Keratinocyte (primary cell): Measurements from ENCODE around the gene GNA14. TPM values are rescaled to one million over a fixed set of nuclear protein-coding genes. Genes with fewer than 3 reads are reported as not detected.

ENCODE experiments used
- DNase-seq: peaks from one replicate; pipeline ENCODE4 v3.0.0-alpha.2; 2011; ENCODE audit warnings: low read depth, missing footprints, low spot score
- FAIRE-seq: peaks from 2 replicates; lab custom pipeline; 2011; peaks lifted over from hg19 to GRCh38; lab: Jason Lieb, UNC
- H2AFZ ChIP-seq: 2 replicates; pipeline ENCODE4 v1.6.0; 2012; ENCODE audit warnings: low read length, control low read depth, inconsistent platforms; ENCODE audit not compliant: control insufficient read depth
- H3K27ac ChIP-seq: 2 replicates; pipeline ENCODE4 v1.5.1; 2011; ENCODE audit warnings: low read length; ENCODE audit not compliant: control insufficient read depth, insufficient read depth
- H3K27me3 ChIP-seq: 3 replicates; pipeline ENCODE4 v1.6.0; 2011; ENCODE audit warnings: low read length; ENCODE audit not compliant: control insufficient read depth, insufficient read depth; ENCODE audit errors: extremely low read depth
- H3K36me3 ChIP-seq, 2 experiments: 2 replicates in 1 of 2; 3 replicates in 1 of 2; pipeline ENCODE4 v1.5.1; 2011; ENCODE audit warnings: low read length in 2 of 2, mild to moderate bottlenecking in 1 of 2; ENCODE audit not compliant: control insufficient read depth in 2 of 2, insufficient read depth in 2 of 2; ENCODE audit errors: extremely low read depth in 1 of 2
- H3K4me1 ChIP-seq: 3 replicates; pipeline ENCODE4 v1.5.1; 2011; ENCODE audit warnings: low read length; ENCODE audit not compliant: control insufficient read depth, insufficient read depth; ENCODE audit errors: extremely low read depth
- H3K4me2 ChIP-seq: 3 replicates; pipeline ENCODE4 v1.6.0; 2011; ENCODE audit warnings: low read depth, low read length; ENCODE audit not compliant: control insufficient read depth, insufficient read depth; ENCODE audit errors: extremely low read depth
- H3K4me3 ChIP-seq, 3 experiments: fragments of 200-600 bp in 1 of 3; sonication (generic) in 1 of 3; 2 replicates in 2 of 3; 3 replicates in 1 of 3; pipeline ENCODE4 v1.5.1; 2011 to 2016; ENCODE audit warnings: low read length in 3 of 3, mild to moderate bottlenecking in 3 of 3, control low read depth in 2 of 3, inconsistent platforms in 1 of 3, low read depth in 1 of 3, mixed read lengths in 1 of 3, mixed run types in 1 of 3, moderate library complexity in 1 of 3; ENCODE audit not compliant: control insufficient read depth in 2 of 3, insufficient read depth in 2 of 3; ENCODE audit errors: extremely low read depth in 1 of 3
- H3K79me2 ChIP-seq: 2 replicates; pipeline ENCODE4 v1.6.0; 2012; ENCODE audit warnings: low read length; ENCODE audit not compliant: control insufficient read depth, insufficient read depth
- H3K9ac ChIP-seq: 3 replicates; pipeline ENCODE4 v1.6.0; 2011; ENCODE audit warnings: low read length; ENCODE audit not compliant: control insufficient read depth, insufficient read depth; ENCODE audit errors: extremely low read depth
- H3K9me1 ChIP-seq: 3 replicates; pipeline ENCODE4 v1.6.0; 2011; ENCODE audit warnings: low read length; ENCODE audit not compliant: control insufficient read depth, insufficient read depth; ENCODE audit errors: extremely low read depth
- H3K9me3 ChIP-seq: 2 replicates; pipeline ENCODE4 v1.5.1; 2012; ENCODE audit warnings: low read depth, low read length; ENCODE audit not compliant: control insufficient read depth
- H4K20me1 ChIP-seq: 3 replicates; pipeline ENCODE4 v1.6.0; 2011; ENCODE audit warnings: low read length; ENCODE audit not compliant: control insufficient read depth, insufficient read depth; ENCODE audit errors: extremely low read depth
- CTCF ChIP-seq, 3 experiments: IDR thresholded peaks in 1 of 3; conservative IDR thresholded peaks in 1 of 3; optimal IDR thresholded peaks in 1 of 3; 2 replicates in 2 of 3; 3 replicates in 1 of 3; pipeline versions ENCODE3 to v1.5.1; 2011; ENCODE audit warnings: low read length in 3 of 3, mild to moderate bottlenecking in 3 of 3, moderate library complexity in 2 of 3, control low read depth in 1 of 3, inconsistent platforms in 1 of 3; ENCODE audit not compliant: insufficient read depth in 2 of 3; ENCODE audit errors: extremely low read depth in 1 of 3
- EZH2 ChIP-seq: IDR thresholded peaks from one replicate; pipeline ENCODE4 v1.6.1; 2012; ENCODE audit warnings: inconsistent platforms, mild to moderate bottlenecking, low read length, moderate library complexity
- dilution Hi-C: fragments of 300-500 bp; cut with MboI; formaldehyde crosslinking; loops from one replicate; pipeline ENCODE4 v1.7.0; 2020; ENCODE audit warnings: low sequenced_read_pairs; ENCODE audit not compliant: extremely low pct_ligation_motif_present
- polyA plus RNA-seq, 5 experiments: library from polyadenylated mRNA; depleted of rRNA in 3 of 5; stranded (reverse) in 3 of 5; stranded (forward) in 1 of 5; unstranded in 1 of 5; fragments of >200 nt; gene quantifications; 1 replicate in 1 of 5; 2 replicates in 3 of 5; 3 replicates in 1 of 5; pipeline versions ENCODE4 v1.2.1 to v1.2.3, GENCODE V29; 2011 to 2012; ENCODE audit warnings: missing spikeins in 2 of 5, low read depth in 1 of 5, low replicate concordance in 1 of 5

GNA14 gene
- polyA plus RNA-seq, 1 donor (not counting 4 experiments of a cell fraction or from before 2014, with no cell fraction given), result not detected

GRCh38 chr9:77595426-77596095, 52.6 kb downstream of the GNA14 start:
- Histone ChIP-seq H3K36me3 (no peaks in the 10 kb centered on the region), H3K9me3 (no peaks in the 10 kb centered on the region), H3K27ac (no peak overlapping the region), H3K9me1 (no peaks in the 10 kb centered on the region), H3K79me2 (no peaks in the 10 kb centered on the region), H3K9ac (no peak overlapping the region), H4K20me1 (no peaks in the 10 kb centered on the region), H3K4me1 (peaks cover 4% of the 10 kb centered on the region), H3K27me3 (no peaks in the 10 kb centered on the region), H2AFZ (no peak overlapping the region), H3K4me3 (no peak overlapping the region), H3K4me2 (no peak overlapping the region)
- FAIRE-seq, result no peak
- TF ChIP-seq EZH2, result no peak
- no peak for TF ChIP-seq CTCF (optimal IDR thresholded peaks at IDR 0.05 in 1 of 3, IDR thresholded peaks at IDR 0.05 in 1 of 3, conservative IDR thresholded peaks at IDR 0.05 in 1 of 3; ENCODE audit: extremely low read depth in 1 of 3, insufficient read depth in 2 of 3, low read length in 3 of 3)
- dilution Hi-C loops, result no loop called here
- no peak for DNase-seq

- Histone ChIP-seq H3K79me2 (no peaks in the 10 kb centered on the region), H3K9me3 (no peaks in the 10 kb centered on the region), H3K4me3 (no peak overlapping the region), H3K4me2 (no peak overlapping the region), H3K9ac (no peak overlapping the region), H4K20me1 (no peaks in the 10 kb centered on the region), H3K36me3 (no peaks in the 10 kb centered on the region), H3K4me1 (peaks cover 4% of the 10 kb centered on the region), H3K9me1 (no peaks in the 10 kb centered on the region), H2AFZ (no peak overlapping the region), H3K27me3 (no peaks in the 10 kb centered on the region), H3K27ac (no peak overlapping the region)
- TF ChIP-seq EZH2 (no peak), CTCF (optimal IDR thresholded peaks at IDR 0.05 in 1 of 3, IDR thresholded peaks at IDR 0.05 in 1 of 3, conservative IDR thresholded peaks at IDR 0.05 in 1 of 3; ENCODE audit: extremely low read depth in 1 of 3, insufficient read depth in 2 of 3, low read length in 3 of 3) (no peak)
- dilution Hi-C loops, result no loop called here
- FAIRE-seq (no peak), DNase-seq (no peak)
Observed at GRCh38 chr9:77594963-77595362, 53.2 kb downstream of the GNA14 start.
